ENCODE results near the gene GPR3. TPM values are rescaled to one million over a fixed set of nuclear protein-coding genes. Genes with fewer than 3 reads are reported as not detected.

The GPR3 gene
- total RNA-seq, 1 donor from 2014 or later, result 0.86 TPM

- peaks cover 38% of the 10 kb centered on the region for H3K36me3 Mint-ChIP-seq (ENCODE audit: low read depth, unreplicated experiment)
- DNase-seq (ENCODE audit: low read depth), result no peak
- Histone ChIP-seq H3K36me3 (ENCODE audit: insufficient read depth, low read length) (peaks cover 58% of the 10 kb centered on the region), H3K4me2 (ENCODE audit: low read length) (no peak overlapping the region), H2AFZ (ENCODE audit: low read depth, low read length) (no peak overlapping the region), H3K27ac (ENCODE audit: low read depth, low read length) (no peak overlapping the region), H3K27me3 (ENCODE audit: insufficient read depth, low read length) (no peaks in the 10 kb centered on the region), H3K4me1 (ENCODE audit: insufficient read depth, low read length) (peaks cover 11% of the 10 kb centered on the region), H3K9me3 (ENCODE audit: insufficient read depth, low read depth, low read length) (no peaks in the 10 kb centered on the region), H3K4me3 (ENCODE audit: insufficient read depth, low read depth, low read length) (no peak overlapping the region), H4K20me1 (ENCODE audit: insufficient read depth, low read length) (no peaks in the 10 kb centered on the region), H3K79me2 (ENCODE audit: insufficient read depth, low read length) (peaks cover 4% of the 10 kb centered on the region), H3K9ac (ENCODE audit: low read length) (no peak overlapping the region)
- H3K27ac Mint-ChIP-seq (ENCODE audit: unreplicated experiment), result no peak overlapping the region
- no peak for FAIRE-seq
- no peak overlapping the region for H3K4me3 Mint-ChIP-seq (ENCODE audit: unreplicated experiment)
- TF ChIP-seq CTCF (IDR thresholded peaks at IDR 0.05; ENCODE audit: insufficient read depth, low read depth, low read length) (no peak), EZH2 (IDR thresholded peaks at IDR 0.05; ENCODE audit: insufficient read depth, low read length) (no peak)
- no peaks in the 10 kb centered on the region for H3K27me3 Mint-ChIP-seq (ENCODE audit: low read depth, unreplicated experiment)
- peaks cover 11% of the 10 kb centered on the region for H3K4me1 Mint-ChIP-seq (ENCODE audit: low read depth, unreplicated experiment)
- no peaks in the 10 kb centered on the region for H3K9me3 Mint-ChIP-seq (ENCODE audit: unreplicated experiment)
Measured at GRCh38 chr1:27413004-27413403, 20.6 kb downstream of the GPR3 start.

- Histone ChIP-seq H3K4me2 (ENCODE audit: low read length) (no peak overlapping the region), H3K4me3 (ENCODE audit: insufficient read depth, low read depth, low read length) (no peak overlapping the region), H2AFZ (ENCODE audit: low read depth, low read length) (no peak overlapping the region), H3K4me1 (ENCODE audit: insufficient read depth, low read length) (peaks cover 14% of the 10 kb centered on the region), H3K9me3 (ENCODE audit: insufficient read depth, low read depth, low read length) (no peaks in the 10 kb centered on the region), H3K9ac (ENCODE audit: low read length) (no peak overlapping the region), H3K79me2 (ENCODE audit: insufficient read depth, low read length) (peaks cover 4% of the 10 kb centered on the region), H3K27me3 (ENCODE audit: insufficient read depth, low read length) (no peaks in the 10 kb centered on the region), H4K20me1 (ENCODE audit: insufficient read depth, low read length) (no peaks in the 10 kb centered on the region), H3K36me3 (ENCODE audit: insufficient read depth, low read length) (peaks cover 58% of the 10 kb centered on the region), H3K27ac (ENCODE audit: low read depth, low read length) (no peak overlapping the region)
- Mint-ChIP-seq H3K4me1 (ENCODE audit: low read depth, unreplicated experiment) (peaks cover 21% of the 10 kb centered on the region), H3K36me3 (ENCODE audit: low read depth, unreplicated experiment) (peaks cover 38% of the 10 kb centered on the region), H3K27me3 (ENCODE audit: low read depth, unreplicated experiment) (no peaks in the 10 kb centered on the region), H3K9me3 (ENCODE audit: unreplicated experiment) (no peaks in the 10 kb centered on the region), H3K4me3 (ENCODE audit: unreplicated experiment) (no peak overlapping the region), H3K27ac (ENCODE audit: unreplicated experiment) (no peak overlapping the region)
- DNase-seq (ENCODE audit: low read depth), result no peak
- FAIRE-seq, result no peak
- TF ChIP-seq EZH2 (IDR thresholded peaks at IDR 0.05; ENCODE audit: insufficient read depth, low read length) (no peak), CTCF (IDR thresholded peaks at IDR 0.05; ENCODE audit: insufficient read depth, low read depth, low read length) (no peak)
Measured at GRCh38 chr1:27414091-27414490, 21.7 kb downstream of the GPR3 start.

DNA sequence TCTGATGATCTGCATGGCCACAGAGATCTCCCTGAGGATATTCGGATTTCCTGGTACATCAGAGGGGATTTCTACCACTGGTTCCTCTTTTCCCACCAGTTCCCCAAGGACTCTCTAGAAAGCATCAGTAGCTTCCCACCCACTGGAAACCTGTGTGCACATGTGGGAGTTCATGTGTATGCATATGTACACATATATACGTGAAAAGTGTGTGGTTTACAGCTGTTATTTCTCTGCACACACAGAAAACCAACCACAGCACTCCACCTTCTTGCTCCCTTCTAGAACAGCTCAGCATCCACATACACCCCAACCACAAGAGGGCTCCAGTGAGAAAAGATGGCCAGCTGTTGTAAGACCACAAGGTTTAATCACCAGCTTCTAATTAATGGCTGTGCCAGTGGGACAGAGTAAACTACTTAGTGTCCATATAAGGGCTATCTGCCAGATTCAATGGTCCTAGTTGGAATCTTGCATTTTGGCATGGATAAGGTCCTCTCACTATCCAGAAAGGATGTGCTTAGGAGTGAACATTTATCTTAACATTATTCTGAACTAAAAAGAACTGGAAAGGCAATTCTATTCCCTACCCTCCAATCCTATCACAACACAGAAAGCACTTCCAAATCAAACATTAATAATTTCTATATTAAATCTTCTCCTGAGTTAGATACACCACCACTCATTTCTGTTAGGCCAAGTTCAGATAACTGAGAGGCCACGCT, 24.1 kb downstream of the GPR3 start:
- H3K27ac ChIP-seq (ENCODE audit: low read depth, low read length), result no peak overlapping the region
- TF ChIP-seq EZH2 (IDR thresholded peaks at IDR 0.05; ENCODE audit: insufficient read depth, low read length) (no peak), CTCF (IDR thresholded peaks at IDR 0.05; ENCODE audit: insufficient read depth, low read depth, low read length) (peak; percentile 47)
- no peaks in the 10 kb centered on the region for H3K9me3 Mint-ChIP-seq (ENCODE audit: unreplicated experiment)
- peaks cover 30% of the 10 kb centered on the region for H3K36me3 Mint-ChIP-seq (ENCODE audit: low read depth, unreplicated experiment)
- H3K4me1 Mint-ChIP-seq (ENCODE audit: low read depth, unreplicated experiment), result peaks cover 27% of the 10 kb centered on the region
- H3K4me2 ChIP-seq (ENCODE audit: low read length), result no peak overlapping the region
- H3K36me3 ChIP-seq (ENCODE audit: insufficient read depth, low read length), result peaks cover 51% of the 10 kb centered on the region
- peaks cover 17% of the 10 kb centered on the region for H3K79me2 ChIP-seq (ENCODE audit: insufficient read depth, low read length)
- H3K9me3 ChIP-seq (ENCODE audit: insufficient read depth, low read depth, low read length), result no peaks in the 10 kb centered on the region
- no peak overlapping the region for H3K9ac ChIP-seq (ENCODE audit: low read length)
- H3K27me3 Mint-ChIP-seq (ENCODE audit: low read depth, unreplicated experiment), result no peaks in the 10 kb centered on the region
- peak overlapping the region; percentile 66 for H3K27ac Mint-ChIP-seq (ENCODE audit: unreplicated experiment)
- H3K4me3 ChIP-seq (ENCODE audit: insufficient read depth, low read depth, low read length), result no peak overlapping the region
- H2AFZ ChIP-seq (ENCODE audit: low read depth, low read length), result no peak overlapping the region
- no peaks in the 10 kb centered on the region for H4K20me1 ChIP-seq (ENCODE audit: insufficient read depth, low read length)
- peaks cover 14% of the 10 kb centered on the region for H3K4me1 ChIP-seq (ENCODE audit: insufficient read depth, low read length)
- DNase-seq (ENCODE audit: low read depth), result peak; percentile 44
- H3K4me3 Mint-ChIP-seq (ENCODE audit: unreplicated experiment), result no peak overlapping the region
- H3K27me3 ChIP-seq (ENCODE audit: insufficient read depth, low read length), result no peaks in the 10 kb centered on the region
- no peak for FAIRE-seq
